Common myeloid progenitor, CD34-positive (primary cell): Measurements from ENCODE around the gene AFF3.
A peak's percentile ranks its signal among the peaks of the same experiment; 100 is the strongest.

Experiments
- CTCF ChIA-PET: fragments of 350-600 bp; sonication (Branson Sonifier 250); formaldehyde crosslinking; loops from one replicate; lab custom pipeline; 2021; ENCODE audit warnings: antibody characterized with exemption; lab: Charles Lee
- POLR2A ChIA-PET: fragments of 350-600 bp; sonication (Branson Sonifier 250); formaldehyde crosslinking; loops from one replicate; lab custom pipeline; 2021; ENCODE audit warnings: antibody characterized with exemption; lab: Charles Lee
- DNase-seq, 3 donors: peaks; one replicate each; pipeline versions ENCODE4 v3.0.0 to v3.0.0-alpha.2; 2013
- H3K27ac ChIP-seq, 2 experiments: 1 replicate in 1 of 2; 2 replicates in 1 of 2; pipeline ENCODE4 v1.7.0; 2013; ENCODE audit warnings: inconsistent platforms in 2 of 2, low read length in 2 of 2, mild to moderate bottlenecking in 2 of 2, low read depth in 1 of 2, moderate library complexity in 1 of 2; ENCODE audit not compliant: severe bottlenecking in 2 of 2, insufficient read depth in 1 of 2, poor library complexity in 1 of 2
- H3K27me3 ChIP-seq, 5 experiments: replicated peaks in 2 of 5; 1 replicate in 3 of 5; 2 replicates in 2 of 5; pipeline versions ENCODE4 v1.6.1 to v1.7.0; 2013; ENCODE audit warnings: low read length in 4 of 5, mild to moderate bottlenecking in 2 of 5, moderate library complexity in 2 of 5, inconsistent platforms in 1 of 5; ENCODE audit not compliant: insufficient read depth in 5 of 5, control insufficient read depth in 4 of 5
- H3K36me3 ChIP-seq, 4 experiments: 1 replicate in 2 of 4; 2 replicates in 2 of 4; pipeline versions ENCODE4 v1.6.1 to v1.7.0; 2013; ENCODE audit warnings: low read length in 3 of 4, control low read depth in 1 of 4, mild to moderate bottlenecking in 1 of 4; ENCODE audit not compliant: control insufficient read depth in 4 of 4, insufficient read depth in 4 of 4
- H3K4me1 ChIP-seq, 4 experiments: 1 replicate in 3 of 4; 2 replicates in 1 of 4; pipeline versions ENCODE4 v1.6.1 to v1.7.1; 2013; ENCODE audit warnings: low read length in 3 of 4, mild to moderate bottlenecking in 3 of 4, control low read depth in 1 of 4, inconsistent platforms in 1 of 4, moderate library complexity in 1 of 4; ENCODE audit not compliant: control insufficient read depth in 4 of 4, insufficient read depth in 4 of 4; ENCODE audit errors: control extremely low read depth in 1 of 4
- H3K4me3 ChIP-seq, 7 experiments: 1 replicate in 4 of 7; 2 replicates in 3 of 7; pipeline versions ENCODE4 v1.5.1 to v1.7.0; 2013; ENCODE audit warnings: mild to moderate bottlenecking in 7 of 7, low read length in 6 of 7, moderate library complexity in 6 of 7, inconsistent platforms in 2 of 7, low read depth in 2 of 7, control low read depth in 1 of 7; ENCODE audit not compliant: insufficient read depth in 4 of 7, control insufficient read depth in 1 of 7; ENCODE audit errors: extremely low read depth in 1 of 7
- H3K9me3 ChIP-seq, 5 experiments: 1 replicate in 4 of 5; 2 replicates in 1 of 5; pipeline versions ENCODE4 v1.6.1 to v1.7.1; 2013; ENCODE audit warnings: low read length in 4 of 5, mild to moderate bottlenecking in 2 of 5, inconsistent platforms in 1 of 5, low read depth in 1 of 5, moderate library complexity in 1 of 5; ENCODE audit not compliant: control insufficient read depth in 4 of 5, insufficient read depth in 2 of 5; ENCODE audit errors: control extremely low read depth in 1 of 5
- WGBS: methylation state at CpG from one replicate; pipeline ENCODE4 v1.1.5; 2013; ENCODE audit not compliant: insufficient coverage; 5-methylcytosine and 5-hydroxymethylcytosine counted together

The AFF3 gene

DNA sequence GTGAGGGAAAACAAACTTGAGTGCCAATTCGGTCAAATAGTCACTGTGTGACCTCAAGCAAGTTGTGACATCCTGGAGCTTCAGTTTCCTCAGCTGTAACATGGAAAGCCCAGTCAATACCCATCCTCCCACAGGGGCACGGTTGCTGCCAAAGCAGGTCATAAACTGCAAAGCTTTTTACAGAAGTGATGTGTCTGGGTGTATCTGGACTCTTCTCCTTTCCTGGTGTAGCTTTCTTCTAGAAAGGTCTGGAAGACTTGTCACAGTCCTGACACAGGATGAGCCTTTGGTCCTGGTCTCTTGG, 4.2 kb upstream of the AFF3 start:
- ChIA-PET CTCF (no interaction called here), POLR2A (no interaction called here)
- no peak overlapping the region for H3K4me3 ChIP-seq
- WGBS, result 100% methylated on average over 1 of the region's 2 CpGs
- no peaks in the 10 kb centered on the region for H3K36me3 ChIP-seq
- no peak for DNase-seq
- H3K9me3 ChIP-seq, result peaks cover 0 to 4% (median 0%) of the 10 kb centered on the region in 5 experiments
- peaks cover 5 to 22% (median 20%) of the 10 kb centered on the region in 4 experiments for H3K4me1 ChIP-seq
- no peak overlapping the region for H3K27ac ChIP-seq
- no peaks in the 10 kb centered on the region for H3K27me3 ChIP-seq

DNA sequence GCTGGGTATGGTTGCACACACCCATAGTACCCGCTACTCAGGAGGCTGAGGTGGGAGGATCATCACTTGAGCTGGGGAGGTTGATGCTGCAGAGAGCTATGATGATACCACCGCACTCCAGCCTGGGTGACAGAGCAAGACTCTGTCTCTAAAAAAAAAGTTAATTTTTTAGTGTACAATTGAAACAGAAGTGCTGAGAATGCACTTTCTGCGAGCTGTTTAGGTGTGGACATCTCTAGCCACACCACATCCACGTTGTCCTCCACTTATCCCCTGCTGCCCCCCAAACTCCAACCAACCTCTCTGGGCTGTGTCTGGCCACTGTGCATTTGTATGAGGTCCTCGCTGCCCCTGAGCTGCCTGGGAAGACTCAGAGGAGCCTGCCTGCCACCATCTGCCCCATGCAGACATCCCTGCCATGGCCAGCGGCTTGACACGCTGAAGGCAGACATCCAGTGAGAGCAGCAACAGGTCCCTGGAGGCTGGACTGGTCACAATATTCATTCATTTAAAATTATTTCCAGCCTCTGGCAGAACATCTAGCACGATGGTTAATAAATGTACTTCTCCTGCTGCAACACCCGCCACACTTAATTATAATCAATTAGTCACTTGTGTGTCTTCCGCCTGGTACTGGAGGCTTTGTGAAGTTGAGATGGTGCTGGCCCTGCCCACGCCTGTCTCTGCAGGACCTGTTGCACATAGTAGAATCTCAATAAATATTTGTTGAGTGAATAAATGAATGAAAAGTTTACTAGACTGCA, 3.7 kb upstream of the AFF3 start:
- ChIA-PET POLR2A (no interaction called here), CTCF (no interaction called here)
- H3K4me1 ChIP-seq, result peaks cover 7 to 27% (median 22%) of the 10 kb centered on the region in 4 experiments
- DNase-seq, result no peak
- WGBS, result 98% methylated on average over 9 of the region's 11 CpGs
- no peaks in the 10 kb centered on the region for H3K36me3 ChIP-seq
- no peak overlapping the region for H3K4me3 ChIP-seq
- peaks cover 0 to 4% (median 0%) of the 10 kb centered on the region in 5 experiments for H3K9me3 ChIP-seq
- H3K27ac ChIP-seq, result no peak overlapping the region
- H3K27me3 ChIP-seq, result no peaks in the 10 kb centered on the region

DNA sequence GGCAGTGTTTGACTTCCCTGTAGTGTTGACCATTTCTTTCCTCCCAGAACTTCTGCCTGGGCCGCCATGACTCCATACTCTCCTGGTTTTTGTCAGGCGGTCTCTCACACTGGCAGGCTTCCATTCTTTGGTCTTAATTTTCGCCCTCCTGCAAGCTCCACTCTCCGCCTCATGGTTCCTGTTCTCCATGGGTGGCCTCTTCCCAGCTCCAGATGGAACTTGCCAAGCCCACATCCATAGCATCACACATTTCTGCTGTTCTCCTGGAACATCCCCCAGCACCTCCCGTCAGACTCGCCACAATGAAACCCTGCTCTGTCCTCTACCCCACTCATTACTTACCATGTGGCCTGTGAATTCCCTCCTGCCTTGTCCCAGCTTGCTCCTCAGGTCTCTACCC, 896 bp upstream of the AFF3 start:
- Histone ChIP-seq H3K4me3 (peak overlapping the region in 1 of 7 experiments; percentile 80), H3K36me3 (no peaks in the 10 kb centered on the region), H3K9me3 (no peaks in the 10 kb centered on the region), H3K27me3 (no peaks in the 10 kb centered on the region), H3K27ac (peak overlapping the region in 1 of 2 experiments; percentile 81), H3K4me1 (peaks cover 26 to 55% (median 43%) of the 10 kb centered on the region in 4 experiments)
- 98% methylated on average over 5 of the region's 6 CpGs for WGBS
- ChIA-PET CTCF (no interaction called here), POLR2A (no interaction called here)
- no peak for DNase-seq

DNA sequence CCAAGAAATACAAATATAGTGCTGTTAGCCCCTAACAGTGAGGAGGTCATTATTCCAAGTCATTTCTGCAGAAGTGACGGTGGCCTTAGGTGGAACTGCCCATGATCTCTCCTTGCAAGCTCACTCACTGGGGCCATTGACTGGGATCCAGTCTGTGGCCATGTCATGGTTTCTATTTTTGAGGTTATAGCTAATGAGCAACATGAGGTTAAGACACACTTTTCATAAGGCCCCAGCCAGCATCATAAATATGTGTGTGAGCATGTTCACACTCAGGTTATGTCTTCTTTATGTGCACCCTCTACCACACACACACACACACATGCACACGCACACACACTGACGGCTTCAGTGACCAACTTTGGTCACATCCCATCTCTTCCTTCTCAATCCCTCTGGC, 484 bp downstream of the AFF3 start:
- DNase-seq, result peak in 2 of 3 donors; percentile 25 to 59
- H3K36me3 ChIP-seq, result no peaks in the 10 kb centered on the region
- H3K4me3 ChIP-seq, result peak overlapping the region; percentile 25 to 80 (median 63)
- peaks cover 37 to 69% (median 57%) of the 10 kb centered on the region in 4 experiments for H3K4me1 ChIP-seq
- H3K27ac ChIP-seq, result peak overlapping the region; percentile 35 to 81
- no peaks in the 10 kb centered on the region for H3K27me3 ChIP-seq
- WGBS, result 27% methylated on average over 3 of the region's 3 CpGs
- POLR2A ChIA-PET, result no interaction called here
- H3K9me3 ChIP-seq, result no peaks in the 10 kb centered on the region
- CTCF ChIA-PET, result interaction anchor here (1.6 kb wide), 1 partner anchor 17 kb away, joined by 3 read pairs; no protein-coding TSS in a partner anchor

DNA sequence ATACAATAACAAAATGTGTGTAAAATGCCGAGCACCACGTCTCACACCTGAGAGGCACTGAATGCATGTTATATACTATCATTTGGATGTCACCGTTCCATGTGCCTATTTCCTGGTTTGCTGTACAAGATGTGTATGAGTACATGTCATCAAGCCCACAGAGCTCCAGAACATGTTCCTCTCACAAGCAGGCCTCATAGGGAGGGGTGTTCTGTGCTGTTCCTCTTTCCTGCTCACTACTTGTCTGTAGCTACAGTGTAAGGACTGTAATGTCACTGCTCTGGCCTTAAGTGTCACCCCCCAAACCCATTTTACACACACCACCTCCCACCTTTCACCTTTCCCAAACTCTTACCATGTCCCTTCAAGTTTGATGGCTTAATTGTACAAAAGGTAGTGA, 1.8 kb downstream of the AFF3 start:
- WGBS, result 39% methylated on average over 3 of the region's 3 CpGs
- H3K4me3 ChIP-seq, result peak overlapping the region in 2 of 7 experiments; percentile 63 to 80
- H3K4me1 ChIP-seq, result peaks cover 44 to 75% (median 61%) of the 10 kb centered on the region in 4 experiments
- ChIA-PET POLR2A (no interaction called here), CTCF (interaction anchor here (1.0 to 1.3 kb wide), 3 partner anchors 95 to 105 kb away, joined by 4 read pairs; no protein-coding TSS in a partner anchor)
- no peak overlapping the region for H3K27ac ChIP-seq
- no peaks in the 10 kb centered on the region for H3K9me3 ChIP-seq
- peak; percentile 47 to 92 (median 82) for DNase-seq
- H3K27me3 ChIP-seq, result no peaks in the 10 kb centered on the region
- H3K36me3 ChIP-seq, result no peaks in the 10 kb centered on the region

DNA sequence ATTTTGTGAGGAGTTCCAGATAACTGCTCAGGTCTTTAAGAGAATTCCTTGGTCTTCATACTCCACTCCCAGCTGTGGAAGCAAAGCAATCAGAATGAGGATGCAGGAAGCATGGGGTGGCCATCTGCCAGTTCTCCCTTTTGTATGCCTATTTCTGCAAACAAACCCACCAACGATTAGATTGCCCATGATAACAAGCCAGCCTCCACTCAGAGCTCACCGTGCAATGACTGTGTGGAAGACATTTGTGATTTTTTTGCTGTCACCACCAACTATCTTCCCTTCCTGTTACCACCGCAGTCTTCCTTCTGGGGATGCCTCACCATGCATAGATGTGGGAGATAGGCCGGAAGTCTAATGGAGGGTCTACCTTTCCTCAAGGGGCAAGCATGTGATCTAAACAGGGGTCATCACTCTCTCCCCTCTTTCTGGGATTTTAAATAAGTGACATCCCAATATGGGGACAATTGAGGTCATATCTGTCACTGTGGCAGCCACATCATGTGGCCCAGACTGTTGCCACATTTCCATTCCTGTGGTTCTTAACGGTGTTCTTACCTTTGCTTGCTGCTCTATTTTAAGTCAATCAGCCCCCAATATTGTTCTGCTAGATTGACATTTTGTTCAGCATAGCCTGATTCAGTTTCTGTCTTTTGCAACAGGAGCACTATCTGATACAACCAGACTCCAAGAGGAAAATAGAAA, 4.4 kb downstream of the AFF3 start:
- Histone ChIP-seq H3K4me1 (peaks cover 48 to 74% (median 60%) of the 10 kb centered on the region in 4 experiments), H3K27ac (no peak overlapping the region), H3K36me3 (no peaks in the 10 kb centered on the region), H3K9me3 (no peaks in the 10 kb centered on the region), H3K4me3 (peak overlapping the region in 3 of 7 experiments; percentile 8 to 32 (median 28)), H3K27me3 (no peaks in the 10 kb centered on the region)
- 6% methylated on average over 3 of the region's 5 CpGs for WGBS
- DNase-seq, result peak; percentile 43 to 85 (median 75)
- CTCF ChIA-PET, result no interaction called here
- POLR2A ChIA-PET, result no interaction called here

DNA sequence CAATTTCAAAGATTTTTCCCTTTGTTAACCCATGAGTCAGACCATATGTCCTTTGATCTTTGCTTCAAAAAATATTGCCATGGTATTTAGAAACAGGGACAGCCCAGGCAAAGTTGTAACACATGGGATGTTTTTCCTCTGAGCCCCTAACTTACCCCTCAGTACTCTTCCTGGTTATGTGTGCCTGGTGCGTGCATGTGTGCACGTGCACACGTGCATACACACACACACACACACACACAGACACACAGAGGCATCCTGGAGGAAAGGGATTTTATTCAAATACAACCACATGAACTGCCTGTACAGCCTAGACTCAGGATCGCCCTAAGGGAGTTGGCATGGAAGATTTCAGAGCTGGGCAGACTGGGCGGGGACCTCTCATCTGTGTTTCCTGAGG, 5.1 kb downstream of the AFF3 start:
- H3K4me3 ChIP-seq, result peak overlapping the region in 1 of 7 experiments; percentile 28
- POLR2A ChIA-PET, result no interaction called here
- H3K9me3 ChIP-seq, result no peaks in the 10 kb centered on the region
- CTCF ChIA-PET, result no interaction called here
- DNase-seq, result no peak
- 80% methylated on average over 1 of the region's 5 CpGs for WGBS
- no peaks in the 10 kb centered on the region for H3K27me3 ChIP-seq
- H3K36me3 ChIP-seq, result no peaks in the 10 kb centered on the region
- peaks cover 44 to 67% (median 53%) of the 10 kb centered on the region in 4 experiments for H3K4me1 ChIP-seq
- no peak overlapping the region for H3K27ac ChIP-seq
